GM12878 (cell line): Measurements from ENCODE around the gene NECTIN1.

Experiments
- CEBPB ChIP-seq, 2 experiments: fragments of 150-350 bp in 1 of 2; IDR thresholded peaks; 2 replicates each; pipeline ENCODE4 v1.6.1; 2012 to 2014; ENCODE audit warnings: low read depth in 2 of 2, low read length in 2 of 2, borderline replicate concordance in 1 of 2, inconsistent platforms in 1 of 2
- CTCF ChIP-seq, 3 experiments: IDR thresholded peaks in 2 of 3; conservative IDR thresholded peaks in 1 of 3; 2 replicates each; pipeline ENCODE4 v1.5.1; 2011; ENCODE audit warnings: low read depth in 3 of 3, low read length in 3 of 3, mild to moderate bottlenecking in 3 of 3, control low read depth in 2 of 3, moderate library complexity in 2 of 3, inconsistent platforms in 1 of 3, mixed read lengths in 1 of 3; ENCODE audit not compliant: control insufficient read depth in 2 of 3, insufficient read depth in 1 of 3; ENCODE audit errors: extremely low read depth in 1 of 3
- ESRRA ChIP-seq: IDR thresholded peaks from 2 replicates; pipeline ENCODE4 v1.6.1; 2012; ENCODE audit warnings: mild to moderate bottlenecking, low read length, improper control_type of control experiment
- EZH2 ChIP-seq: IDR thresholded peaks from 2 replicates; pipeline ENCODE4 v1.6.1; 2012; ENCODE audit warnings: low read depth, mild to moderate bottlenecking, control low read depth, inconsistent platforms, low read length, borderline replicate concordance; ENCODE audit not compliant: control insufficient read depth
- GABPA ChIP-seq: IDR thresholded peaks from 2 replicates; pipeline ENCODE4 v1.6.1; 2014; ENCODE audit warnings: antibody characterized with exemption, low read depth, mild to moderate bottlenecking, inconsistent platforms
- POLR2A ChIP-seq: IDR thresholded peaks from 2 replicates; pipeline ENCODE4 v1.6.1; 2011; ENCODE audit warnings: low read depth, mild to moderate bottlenecking, low read length
- POLR2AphosphoS5 ChIP-seq: IDR thresholded peaks from 2 replicates; pipeline ENCODE4 v1.6.1; 2011; ENCODE audit warnings: mild to moderate bottlenecking, low read length, inconsistent platforms
- SIN3A ChIP-seq: IDR thresholded peaks from 2 replicates; pipeline ENCODE4 v1.6.1; 2012; ENCODE audit warnings: low read depth, low read length, improper control_type of control experiment
- SREBF1 ChIP-seq: IDR thresholded peaks from 2 replicates; pipeline ENCODE4 v1.6.1; 2012; ENCODE audit warnings: mild to moderate bottlenecking, low read length
- ZBTB4 ChIP-seq: fragments of 450-650 bp; formaldehyde crosslinking; IDR thresholded peaks from 2 replicates; pipeline ENCODE4 v1.4.0; 2022; ENCODE audit warnings: mild to moderate bottlenecking, moderate library complexity
- TF ChIP-seq, protein P1 (sequence below): fragments of 450-650 bp; IDR thresholded peaks from 2 replicates; pipeline ENCODE4 v1.6.1; 2016; ENCODE audit warnings: mild to moderate bottlenecking
- TF ChIP-seq, protein P2 (sequence below): fragments of 150-350 bp; IDR thresholded peaks from 2 replicates; pipeline ENCODE4 v1.6.1; 2016; ENCODE audit warnings: low read depth, low read length

DNA sequence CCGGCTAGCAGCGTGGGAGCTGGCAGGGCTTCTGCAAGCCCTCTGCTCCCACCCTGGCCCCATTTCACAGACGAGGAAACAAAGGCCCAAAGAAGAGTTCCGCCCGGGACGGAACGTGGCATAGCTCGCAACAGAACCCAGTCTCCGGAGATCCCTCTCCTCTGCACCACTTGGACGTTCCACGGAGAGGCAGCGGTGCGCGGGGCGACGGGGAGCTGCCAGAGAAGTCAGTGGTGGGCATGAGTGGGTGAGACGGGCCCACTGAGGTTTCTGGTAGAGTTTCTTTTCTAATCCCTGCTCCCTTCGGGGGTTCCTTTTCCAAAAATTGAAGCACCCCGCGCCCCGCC is 554 bp upstream of the NECTIN1 start:
- no peak for TF ChIP-seq ESRRA
- TF ChIP-seq CEBPB (IDR thresholded peaks at IDR 0.05; ENCODE audit: borderline replicate concordance in 1 of 2, low read depth in 2 of 2, low read length in 2 of 2) = no peak
- TF ChIP-seq, protein P1, sequence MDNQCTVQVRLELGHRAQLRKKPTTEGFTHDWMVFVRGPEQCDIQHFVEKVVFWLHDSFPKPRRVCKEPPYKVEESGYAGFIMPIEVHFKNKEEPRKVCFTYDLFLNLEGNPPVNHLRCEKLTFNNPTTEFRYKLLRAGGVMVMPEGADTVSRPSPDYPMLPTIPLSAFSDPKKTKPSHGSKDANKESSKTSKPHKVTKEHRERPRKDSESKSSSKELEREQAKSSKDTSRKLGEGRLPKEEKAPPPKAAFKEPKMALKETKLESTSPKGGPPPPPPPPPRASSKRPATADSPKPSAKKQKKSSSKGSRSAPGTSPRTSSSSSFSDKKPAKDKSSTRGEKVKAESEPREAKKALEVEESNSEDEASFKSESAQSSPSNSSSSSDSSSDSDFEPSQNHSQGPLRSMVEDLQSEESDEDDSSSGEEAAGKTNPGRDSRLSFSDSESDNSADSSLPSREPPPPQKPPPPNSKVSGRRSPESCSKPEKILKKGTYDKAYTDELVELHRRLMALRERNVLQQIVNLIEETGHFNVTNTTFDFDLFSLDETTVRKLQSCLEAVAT = no peak
- no peak for TF ChIP-seq SIN3A
- TF ChIP-seq, protein P2, sequence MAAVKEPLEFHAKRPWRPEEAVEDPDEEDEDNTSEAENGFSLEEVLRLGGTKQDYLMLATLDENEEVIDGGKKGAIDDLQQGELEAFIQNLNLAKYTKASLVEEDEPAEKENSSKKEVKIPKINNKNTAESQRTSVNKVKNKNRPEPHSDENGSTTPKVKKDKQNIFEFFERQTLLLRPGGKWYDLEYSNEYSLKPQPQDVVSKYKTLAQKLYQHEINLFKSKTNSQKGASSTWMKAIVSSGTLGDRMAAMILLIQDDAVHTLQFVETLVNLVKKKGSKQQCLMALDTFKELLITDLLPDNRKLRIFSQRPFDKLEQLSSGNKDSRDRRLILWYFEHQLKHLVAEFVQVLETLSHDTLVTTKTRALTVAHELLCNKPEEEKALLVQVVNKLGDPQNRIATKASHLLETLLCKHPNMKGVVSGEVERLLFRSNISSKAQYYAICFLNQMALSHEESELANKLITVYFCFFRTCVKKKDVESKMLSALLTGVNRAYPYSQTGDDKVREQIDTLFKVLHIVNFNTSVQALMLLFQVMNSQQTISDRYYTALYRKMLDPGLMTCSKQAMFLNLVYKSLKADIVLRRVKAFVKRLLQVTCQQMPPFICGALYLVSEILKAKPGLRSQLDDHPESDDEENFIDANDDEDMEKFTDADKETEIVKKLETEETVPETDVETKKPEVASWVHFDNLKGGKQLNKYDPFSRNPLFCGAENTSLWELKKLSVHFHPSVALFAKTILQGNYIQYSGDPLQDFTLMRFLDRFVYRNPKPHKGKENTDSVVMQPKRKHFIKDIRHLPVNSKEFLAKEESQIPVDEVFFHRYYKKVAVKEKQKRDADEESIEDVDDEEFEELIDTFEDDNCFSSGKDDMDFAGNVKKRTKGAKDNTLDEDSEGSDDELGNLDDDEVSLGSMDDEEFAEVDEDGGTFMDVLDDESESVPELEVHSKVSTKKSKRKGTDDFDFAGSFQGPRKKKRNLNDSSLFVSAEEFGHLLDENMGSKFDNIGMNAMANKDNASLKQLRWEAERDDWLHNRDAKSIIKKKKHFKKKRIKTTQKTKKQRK = no peak
- no peak for TF ChIP-seq EZH2
- TF ChIP-seq ZBTB4 = no peak
- TF ChIP-seq SREBF1 = no peak
- no peak for TF ChIP-seq GABPA
- TF ChIP-seq CTCF (IDR thresholded peaks at IDR 0.05 in 2 of 3, conservative IDR thresholded peaks at IDR 0.05 in 1 of 3; ENCODE audit: control insufficient read depth in 2 of 3, extremely low read depth in 1 of 3, insufficient read depth in 1 of 3, low read depth in 3 of 3, low read length in 3 of 3) = no peak
- no peak for TF ChIP-seq POLR2A
- TF ChIP-seq POLR2AphosphoS5 = no peak
